HepG2 (cell line): Measurements from ENCODE around the gene ACP7. TPM values are rescaled to one million over a fixed set of nuclear protein-coding genes. Genes with fewer than 3 reads are reported as not detected.

Experiments
- ATAC-seq: fragments of 200-7000 bp; cut with Tn5 transposase; 3 replicates; pipeline ENCODE4 v1.9.1; 2020; ENCODE audit warnings: mild to moderate bottlenecking, moderate library complexity
- BruUV-seq: library from RNA; stranded (reverse); fragments of 400-500 nt; replicated peaks from 2 replicates; lab custom pipeline; 2021; lab: Mats Ljungman, UMichigan
- CTCF ChIA-PET: fragments of 300-600 bp; formaldehyde crosslinking; extraction: SDS; loops from one replicate; lab custom pipeline; 2021; ENCODE audit warnings: low total read pairs, inconsistent platforms, low intra/inter-chr PET ratio; lab: Yijun Ruan, JAX
- POLR2A ChIA-PET: fragments of 350-600 bp; sonication (Branson Sonifier 250); formaldehyde crosslinking; loops from one replicate; lab custom pipeline; 2020; ENCODE audit warnings: antibody characterized with exemption, inconsistent platforms; lab: Yijun Ruan, JAX
- DNase-seq: peaks from one replicate; pipeline ENCODE4 v3.0.0-alpha.2; 2015; ENCODE audit warnings: low spot score
- FAIRE-seq: peaks from 3 replicates; lab custom pipeline; 2011; peaks lifted over from hg19 to GRCh38; lab: Jason Lieb, UNC
- H2AFZ ChIP-seq: one replicate; pipeline ENCODE4 v1.6.1; 2011; ENCODE audit warnings: low read length, inconsistent platforms
- H3K27ac ChIP-seq: fragments of 300-600 bp; 3 replicates; pipeline ENCODE4 v1.8.0; 2011; ENCODE audit warnings: mixed run types, mild to moderate bottlenecking, mixed read lengths, low read length, inconsistent platforms; ENCODE audit not compliant: insufficient read depth; ENCODE audit errors: extremely low read length
- H3K27me3 ChIP-seq, 2 experiments: fragments of 200-600 bp in 1 of 2; 2 replicates in 1 of 2; 3 replicates in 1 of 2; pipeline versions ENCODE4 v1.6.0 to v1.8.0; 2011; ENCODE audit warnings: low read length in 2 of 2, mild to moderate bottlenecking in 2 of 2, moderate library complexity in 2 of 2, inconsistent platforms in 1 of 2; ENCODE audit not compliant: insufficient read depth in 2 of 2, control insufficient read depth in 1 of 2
- H3K36me3 ChIP-seq, 2 experiments: fragments of 200-600 bp in 1 of 2; replicated peaks in 1 of 2; 2 replicates in 1 of 2; 3 replicates in 1 of 2; pipeline versions ENCODE4 v1.5.1 to v1.8.0; 2011; ENCODE audit warnings: low read length in 2 of 2, inconsistent platforms in 1 of 2; ENCODE audit not compliant: insufficient read depth in 2 of 2, control insufficient read depth in 1 of 2
- H3K4me1 ChIP-seq: 2 replicates; pipeline ENCODE4 v1.5.1; 2012; ENCODE audit warnings: low read length, inconsistent platforms; ENCODE audit not compliant: insufficient read depth
- H3K4me2 ChIP-seq: 2 replicates; pipeline ENCODE4 v1.6.0; 2011; ENCODE audit warnings: low read depth, low read length, inconsistent platforms
- H3K4me3 ChIP-seq, 3 experiments: fragments of 200-600 bp in 1 of 3; sonication (generic), shearing (Covaris generic) in 1 of 3; replicated peaks in 1 of 3; 2 replicates each; pipeline ENCODE4 v1.5.1; 2011 to 2016; ENCODE audit warnings: low read length in 3 of 3, inconsistent platforms in 2 of 3, low read depth in 2 of 3, mild to moderate bottlenecking in 2 of 3, control low read depth in 1 of 3, mixed read lengths in 1 of 3; ENCODE audit not compliant: insufficient read depth in 1 of 3
- H3K79me2 ChIP-seq: one replicate; pipeline ENCODE4 v1.6.1; 2011; ENCODE audit warnings: low read length, inconsistent platforms; ENCODE audit not compliant: insufficient read depth
- H3K9ac ChIP-seq: 2 replicates; pipeline ENCODE4 v1.6.0; 2011; ENCODE audit warnings: mild to moderate bottlenecking, low read depth, low read length, inconsistent platforms; ENCODE audit not compliant: insufficient read depth
- H3K9me3 ChIP-seq: 2 replicates; pipeline ENCODE4 v1.5.1; 2012; ENCODE audit warnings: mild to moderate bottlenecking, low read length
- H4K20me1 ChIP-seq: 2 replicates; pipeline ENCODE4 v1.6.0; 2011; ENCODE audit warnings: inconsistent platforms, mild to moderate bottlenecking, low read length, moderate library complexity; ENCODE audit not compliant: insufficient read depth
- EED ChIP-seq: sonication (generic); formaldehyde crosslinking; IDR thresholded peaks from 2 replicates; pipeline ENCODE4 v1.5.0; 2020; ENCODE audit warnings: mild to moderate bottlenecking, missing genetic modification reagents
- IRX3 ChIP-seq: sonication (generic); formaldehyde crosslinking; IDR thresholded peaks from 2 replicates; pipeline ENCODE4 v1.8.1; 2023; ENCODE audit warnings: mild to moderate bottlenecking, low read depth, missing genetic modification reagents, borderline replicate concordance
- NFATC3 ChIP-seq: sonication (generic); formaldehyde crosslinking; IDR thresholded peaks from 2 replicates; pipeline ENCODE4 v1.5.1; 2020; ENCODE audit warnings: mild to moderate bottlenecking, missing genetic modification reagents
- ZNF121 ChIP-seq: sonication (generic); formaldehyde crosslinking; IDR thresholded peaks from 2 replicates; pipeline ENCODE4 v1.5.0; 2020; ENCODE audit warnings: mild to moderate bottlenecking, missing genetic modification reagents
- ZNF251 ChIP-seq: sonication (generic); formaldehyde crosslinking; IDR thresholded peaks from 2 replicates; pipeline ENCODE4 v1.9.0; 2021; ENCODE audit warnings: mild to moderate bottlenecking, missing genetic modification reagents
- ZNF441 ChIP-seq: sonication (generic); formaldehyde crosslinking; IDR thresholded peaks from 2 replicates; pipeline ENCODE4 v1.7.0; 2021; ENCODE audit warnings: missing genetic modification reagents, borderline replicate concordance
- ZNF546 ChIP-seq: sonication (generic); formaldehyde crosslinking; conservative IDR thresholded peaks from 2 replicates; pipeline ENCODE4 v1.8.1; 2023; ENCODE audit warnings: mild to moderate bottlenecking, missing genetic modification reagents
- ZNF569 ChIP-seq: sonication (generic); formaldehyde crosslinking; IDR thresholded peaks from 2 replicates; pipeline ENCODE4 v1.5.0; 2020; ENCODE audit warnings: mild to moderate bottlenecking, missing genetic modification reagents, moderate library complexity, borderline replicate concordance
- ZNF839 ChIP-seq: sonication (generic); formaldehyde crosslinking; IDR thresholded peaks from 2 replicates; pipeline ENCODE4 v1.4.0; 2020; ENCODE audit warnings: missing genetic modification reagents, mild to moderate bottlenecking, borderline replicate concordance
- WGBS: methylation state at CpG from one replicate; pipeline ENCODE4 v1.1.6; 2017; ENCODE audit warnings: low lambda C conversion rate; 5-methylcytosine and 5-hydroxymethylcytosine counted together
- in situ Hi-C: cut with HindIII; loops from 2 replicates; pipeline ENCODE4 v1.10.0; 2017; ENCODE audit warnings: low pct_unique_long_range_greater_than_20kb; ENCODE audit not compliant: extremely low pct_ligation_motif_present
- intact Hi-C: fragments of 100-400 bp; cut with micrococcal nuclease; formaldehyde crosslinking; loops from one replicate; pipeline ENCODE4 v1.10.0; 2022; ENCODE audit not compliant: unreplicated experiment
- polyA plus RNA-seq, 8 experiments: library from polyadenylated mRNA; depleted of rRNA in 3 of 8; stranded (reverse) in 7 of 8; unstranded in 1 of 8; fragments of >200 nt; fragmentation: Illumina TruSeq in 4 of 8; extraction: Trizol in 4 of 8; gene quantifications; 2 replicates each; pipeline versions ENCODE4 v1.2.1 to v1.2.3, GENCODE V29; 2011 to 2016; ENCODE audit warnings: low read depth in 4 of 8, missing spikeins in 1 of 8, mixed read lengths in 1 of 8; ENCODE audit not compliant: insufficient read depth in 1 of 8
- total RNA-seq, 5 experiments: library from RNA; depleted of rRNA; stranded (reverse); fragments of >200 nt; fragmentation: Illumina TruSeq; extraction: Trizol; gene quantifications; 2 replicates each; pipeline ENCODE4 v1.2.3, GENCODE V29; 2016; ENCODE audit warnings: low read depth in 1 of 5
- TF ChIP-seq, protein P1 (sequence below): sonication (generic); formaldehyde crosslinking; IDR thresholded peaks from 2 replicates; pipeline ENCODE4 v1.4.0; 2020; ENCODE audit warnings: missing genetic modification reagents
- TF ChIP-seq, protein P2 (sequence below): sonication (generic); formaldehyde crosslinking; IDR thresholded peaks from 2 replicates; pipeline ENCODE4 v1.4.0; 2020; ENCODE audit warnings: missing genetic modification reagents, borderline replicate concordance
- TF ChIP-seq, protein P3 (sequence below): sonication (generic); formaldehyde crosslinking; conservative IDR thresholded peaks from 2 replicates; pipeline ENCODE4 v1.8.1; 2023; ENCODE audit warnings: missing genetic modification reagents
- TF ChIP-seq, protein P4 (sequence below): sonication (generic); formaldehyde crosslinking; IDR thresholded peaks from 2 replicates; pipeline ENCODE4 v1.5.0; 2020; ENCODE audit warnings: missing genetic modification reagents, mild to moderate bottlenecking, borderline replicate concordance
- TF ChIP-seq, protein P5 (sequence below): sonication (generic); formaldehyde crosslinking; IDR thresholded peaks from 2 replicates; pipeline ENCODE4 v1.5.0; 2020; ENCODE audit warnings: mild to moderate bottlenecking, low read depth, missing genetic modification reagents, borderline replicate concordance

Gene ACP7
- total and polyA plus RNA-seq, 2 of the 13 experiments (the other 11 are each of a cell fraction or from before 2014, with no cell fraction given): not detected

DNA sequence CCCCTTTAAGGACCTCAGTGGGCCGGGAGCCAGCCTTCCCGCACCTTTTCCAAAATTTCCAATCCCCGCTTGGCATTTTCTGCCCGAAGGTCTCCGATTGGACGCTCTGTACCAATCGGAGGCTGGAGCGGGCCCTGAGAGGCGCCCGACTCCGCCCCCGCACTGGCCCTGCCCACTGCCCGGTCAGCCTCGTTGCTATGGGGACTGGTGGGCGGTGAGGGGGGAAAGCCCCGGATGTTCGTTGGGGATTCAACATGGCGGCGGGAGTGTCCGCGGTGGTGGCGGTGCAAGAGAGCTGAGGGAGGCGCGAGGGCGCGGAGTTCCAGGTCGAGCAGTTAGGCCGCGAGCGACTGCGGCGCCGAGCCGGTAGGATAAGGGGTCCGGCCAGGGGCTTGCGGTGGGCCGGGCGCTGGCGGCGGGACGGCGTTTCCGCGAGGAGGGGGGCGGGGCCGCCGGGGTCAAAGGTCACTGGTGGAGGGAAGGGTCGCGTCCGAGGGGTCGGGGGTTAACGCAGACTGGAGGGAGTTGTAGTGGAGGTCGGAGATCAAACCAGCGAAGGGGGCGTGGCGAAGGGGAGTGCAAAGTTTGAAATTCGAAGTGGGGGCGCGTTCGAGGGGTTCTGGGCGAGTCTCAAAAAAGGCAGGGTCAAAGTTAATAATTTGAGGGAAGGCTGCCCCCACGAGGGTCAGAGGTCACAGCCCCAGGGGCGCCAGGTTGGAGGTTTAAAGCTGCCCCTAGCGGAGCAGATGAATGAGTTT, 41.6 kb downstream of the ACP7 start, which contains the start of gene PAK4:
Gene PAK4, plus strand, starts transcription at position 233 of the 758 bp plus-strand sequence. CDS start 43,768 bp downstream, outside the sequence.
- Histone ChIP-seq H3K4me1 (peaks cover 59% of the 10 kb centered on the region), H3K79me2 (peaks cover 45% of the 10 kb centered on the region), H3K27ac (peak within 1 kb of the TSS; percentile 99), H3K27me3 (no peaks in the 10 kb centered on the region), H3K9ac (peak within 1 kb of the TSS; percentile 78), H3K4me3 (peak within 1 kb of the TSS; percentile 80 to 87 (median 85)), H4K20me1 (peaks cover 25% of the 10 kb centered on the region), H3K4me2 (peak within 1 kb of the TSS; percentile 91), H3K9me3 (no peaks in the 10 kb centered on the region), H2AFZ (peak within 1 kb of the TSS; percentile 80), H3K36me3 (0 out of 5 replicates have a peak, but pooled peaks cover 0 to 3% of the 10 kb centered on the region in 2 experiments)
- under 1% methylated on average over 34 of the region's 64 CpGs for WGBS
- ChIA-PET CTCF (interaction anchor here (1.3 kb wide), 1 partner anchor 62 kb away, joined by 3 read pairs; no protein-coding TSS in a partner anchor), POLR2A (interaction anchor here (1.0 to 2.5 kb wide), 3 partner anchors 20 to 265 kb away, joined by 3 to 35 read pairs (median 4); partner anchors contain the start of genes MED29 and PAF1)
- in situ Hi-C loops: no loop called here
- intact Hi-C loops: loop anchor here (1.0 kb wide), 1 partner anchor 20 kb away; no protein-coding TSS in a partner anchor
- no TSS peak for BruUV-seq
- FAIRE-seq: peak; percentile 54
- peak; percentile 85 for ATAC-seq
- DNase-seq: peak; percentile 94
- TF ChIP-seq, protein P1, sequence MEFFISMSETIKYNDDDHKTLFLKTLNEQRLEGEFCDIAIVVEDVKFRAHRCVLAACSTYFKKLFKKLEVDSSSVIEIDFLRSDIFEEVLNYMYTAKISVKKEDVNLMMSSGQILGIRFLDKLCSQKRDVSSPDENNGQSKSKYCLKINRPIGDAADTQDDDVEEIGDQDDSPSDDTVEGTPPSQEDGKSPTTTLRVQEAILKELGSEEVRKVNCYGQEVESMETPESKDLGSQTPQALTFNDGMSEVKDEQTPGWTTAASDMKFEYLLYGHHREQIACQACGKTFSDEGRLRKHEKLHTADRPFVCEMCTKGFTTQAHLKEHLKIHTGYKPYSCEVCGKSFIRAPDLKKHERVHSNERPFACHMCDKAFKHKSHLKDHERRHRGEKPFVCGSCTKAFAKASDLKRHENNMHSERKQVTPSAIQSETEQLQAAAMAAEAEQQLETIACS (CRISPR knock-in tag): 0 out of 2 replicates have a peak, but pooled peaks have one; percentile 18
- TF ChIP-seq EED (CRISPR knock-in tag) (no peak), IRX3 (CRISPR knock-in tag) (peak; percentile 77; the same call in 1 of the 2 replicates), ZNF441 (CRISPR knock-in tag) (no peak), ZNF251 (no peak), ZNF546 (no peak), NFATC3 (peak; percentile 70; the same call in 1 of the 2 replicates), ZNF569 (CRISPR knock-in tag) (no peak), ZNF839 (CRISPR knock-in tag) (peak; percentile 89; the same call in 1 of the 2 replicates), ZNF121 (0 out of 2 replicates have a peak, but pooled peaks have one; percentile 10)
- TF ChIP-seq, protein P2, sequence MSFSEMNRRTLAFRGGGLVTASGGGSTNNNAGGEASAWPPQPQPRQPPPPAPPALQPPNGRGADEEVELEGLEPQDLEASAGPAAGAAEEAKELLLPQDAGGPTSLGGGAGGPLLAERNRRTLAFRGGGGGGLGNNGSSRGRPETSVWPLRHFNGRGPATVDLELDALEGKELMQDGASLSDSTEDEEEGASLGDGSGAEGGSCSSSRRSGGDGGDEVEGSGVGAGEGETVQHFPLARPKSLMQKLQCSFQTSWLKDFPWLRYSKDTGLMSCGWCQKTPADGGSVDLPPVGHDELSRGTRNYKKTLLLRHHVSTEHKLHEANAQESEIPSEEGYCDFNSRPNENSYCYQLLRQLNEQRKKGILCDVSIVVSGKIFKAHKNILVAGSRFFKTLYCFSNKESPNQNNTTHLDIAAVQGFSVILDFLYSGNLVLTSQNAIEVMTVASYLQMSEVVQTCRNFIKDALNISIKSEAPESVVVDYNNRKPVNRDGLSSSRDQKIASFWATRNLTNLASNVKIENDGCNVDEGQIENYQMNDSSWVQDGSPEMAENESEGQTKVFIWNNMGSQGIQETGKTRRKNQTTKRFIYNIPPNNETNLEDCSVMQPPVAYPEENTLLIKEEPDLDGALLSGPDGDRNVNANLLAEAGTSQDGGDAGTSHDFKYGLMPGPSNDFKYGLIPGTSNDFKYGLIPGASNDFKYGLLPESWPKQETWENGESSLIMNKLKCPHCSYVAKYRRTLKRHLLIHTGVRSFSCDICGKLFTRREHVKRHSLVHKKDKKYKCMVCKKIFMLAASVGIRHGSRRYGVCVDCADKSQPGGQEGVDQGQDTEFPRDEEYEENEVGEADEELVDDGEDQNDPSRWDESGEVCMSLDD (CRISPR knock-in tag): peak; percentile 96
- TF ChIP-seq, protein P3, sequence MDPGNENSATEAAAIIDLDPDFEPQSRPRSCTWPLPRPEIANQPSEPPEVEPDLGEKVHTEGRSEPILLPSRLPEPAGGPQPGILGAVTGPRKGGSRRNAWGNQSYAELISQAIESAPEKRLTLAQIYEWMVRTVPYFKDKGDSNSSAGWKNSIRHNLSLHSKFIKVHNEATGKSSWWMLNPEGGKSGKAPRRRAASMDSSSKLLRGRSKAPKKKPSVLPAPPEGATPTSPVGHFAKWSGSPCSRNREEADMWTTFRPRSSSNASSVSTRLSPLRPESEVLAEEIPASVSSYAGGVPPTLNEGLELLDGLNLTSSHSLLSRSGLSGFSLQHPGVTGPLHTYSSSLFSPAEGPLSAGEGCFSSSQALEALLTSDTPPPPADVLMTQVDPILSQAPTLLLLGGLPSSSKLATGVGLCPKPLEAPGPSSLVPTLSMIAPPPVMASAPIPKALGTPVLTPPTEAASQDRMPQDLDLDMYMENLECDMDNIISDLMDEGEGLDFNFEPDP (CRISPR knock-in tag): no peak
- TF ChIP-seq, protein P4, sequence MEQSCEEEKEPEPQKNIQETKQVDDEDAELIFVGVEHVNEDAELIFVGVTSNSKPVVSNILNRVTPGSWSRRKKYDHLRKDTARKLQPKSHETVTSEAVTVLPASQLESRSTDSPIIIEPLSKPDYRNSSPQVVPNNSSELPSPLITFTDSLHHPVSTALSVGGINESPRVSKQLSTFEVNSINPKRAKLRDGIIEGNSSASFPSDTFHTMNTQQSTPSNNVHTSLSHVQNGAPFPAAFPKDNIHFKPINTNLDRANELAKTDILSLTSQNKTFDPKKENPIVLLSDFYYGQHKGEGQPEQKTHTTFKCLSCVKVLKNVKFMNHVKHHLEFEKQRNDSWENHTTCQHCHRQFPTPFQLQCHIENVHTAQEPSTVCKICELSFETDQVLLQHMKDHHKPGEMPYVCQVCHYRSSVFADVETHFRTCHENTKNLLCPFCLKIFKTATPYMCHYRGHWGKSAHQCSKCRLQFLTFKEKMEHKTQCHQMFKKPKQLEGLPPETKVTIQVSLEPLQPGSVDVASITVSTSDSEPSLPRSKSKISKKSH: peak; percentile 84; the same call in 1 of the 2 replicates
- TF ChIP-seq, protein P5, sequence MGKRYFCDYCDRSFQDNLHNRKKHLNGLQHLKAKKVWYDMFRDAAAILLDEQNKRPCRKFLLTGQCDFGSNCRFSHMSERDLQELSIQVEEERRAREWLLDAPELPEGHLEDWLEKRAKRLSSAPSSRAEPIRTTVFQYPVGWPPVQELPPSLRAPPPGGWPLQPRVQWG (CRISPR knock-in tag): no peak
